Measurements from ENCODE around the gene RHCG.

- TF ChIP-seq MAX (IDR thresholded peaks at IDR 0.05; ENCODE audit: low read depth) = no peak
- TF ChIP-seq MEF2A (IDR thresholded peaks at IDR 0.05; ENCODE audit: borderline replicate concordance, low read depth) = no peak
- no peak for TF ChIP-seq EP300 (IDR thresholded peaks at IDR 0.05; ENCODE audit: borderline replicate concordance in 1 of 2, low read depth in 1 of 2, low read length in 1 of 2)
- TF ChIP-seq RXRA (IDR thresholded peaks at IDR 0.05; ENCODE audit: borderline replicate concordance, low read depth) = no peak
- TF ChIP-seq EZH2phosphoT487 (IDR thresholded peaks at IDR 0.05; ENCODE audit: borderline replicate concordance, low read depth) = no peak
- TF ChIP-seq TEAD4 (IDR thresholded peaks at IDR 0.05; ENCODE audit: borderline replicate concordance, insufficient read depth) = no peak
- TF ChIP-seq CTCF (IDR thresholded peaks at IDR 0.05) = no peak
- TF ChIP-seq USF2 (IDR thresholded peaks at IDR 0.05; ENCODE audit: borderline replicate concordance, low read depth, low read length) = no peak
- no peak for TF ChIP-seq POLR2AphosphoS5 (IDR thresholded peaks at IDR 0.05; ENCODE audit: low read depth, low read length)
- TF ChIP-seq CHD2 (IDR thresholded peaks at IDR 0.05; ENCODE audit: low read length, partially characterized antibody) = no peak
- no peak for TF ChIP-seq REST (IDR thresholded peaks at IDR 0.05; ENCODE audit: low read depth, low read length)
- TF ChIP-seq JUND (IDR thresholded peaks at IDR 0.05) = no peak
- no peak for TF ChIP-seq RFX5 (IDR thresholded peaks at IDR 0.05; ENCODE audit: low read length)
Measured at GRCh38 chr15:89461386-89461785, 35.0 kb downstream of the RHCG start.

Data from SK-N-SH (cell line).